ENCODE measurements around the gene ANKS1A.
A peak's percentile ranks its signal among the peaks of the same experiment; 100 is the strongest.

The ANKS1A gene

DNA sequence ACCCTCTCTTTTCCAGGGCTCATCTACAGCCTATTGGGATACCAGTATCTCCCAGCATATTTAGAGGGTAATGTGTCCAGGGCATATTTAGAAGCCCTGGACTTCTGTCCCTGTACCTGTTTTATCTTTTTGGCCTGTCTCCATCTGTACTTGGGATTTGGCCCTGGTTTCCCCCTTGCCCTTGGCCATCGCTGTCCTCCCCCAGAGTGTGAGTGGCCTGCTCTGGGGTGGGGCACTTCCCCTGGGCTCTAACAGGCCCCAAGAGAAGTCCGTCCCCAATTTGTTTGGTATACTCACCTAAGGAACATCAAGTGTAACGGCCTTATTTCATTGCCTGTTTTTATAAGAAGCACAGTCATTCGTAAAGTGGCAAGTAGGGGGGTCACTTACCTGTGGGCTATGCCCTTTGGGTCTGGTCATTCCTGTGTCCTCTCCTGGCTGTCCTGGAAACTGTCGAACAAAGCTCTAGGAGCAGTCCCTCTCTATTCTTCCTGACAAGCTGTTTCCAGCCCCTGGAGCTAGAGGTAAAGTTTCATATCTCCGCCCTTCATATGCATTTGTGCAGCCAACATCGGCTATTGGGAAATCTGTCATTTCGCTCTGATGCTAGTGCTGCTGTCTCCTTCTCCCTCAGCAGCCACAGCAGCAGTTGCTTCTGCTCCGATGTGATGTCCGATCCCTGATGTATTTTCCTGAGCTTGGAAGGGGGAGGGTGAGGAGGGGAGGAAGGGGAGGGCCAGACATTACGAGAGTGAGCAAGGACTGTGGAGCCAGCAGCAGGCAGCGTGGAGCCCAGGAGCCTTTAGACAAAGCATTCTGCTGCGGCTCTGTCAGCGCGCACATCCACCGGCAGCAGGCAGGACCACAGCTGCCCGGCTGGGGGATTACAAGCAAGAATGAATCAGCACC is 168.6 kb downstream of the ANKS1A start:
- no peak for DNase-seq

DNA sequence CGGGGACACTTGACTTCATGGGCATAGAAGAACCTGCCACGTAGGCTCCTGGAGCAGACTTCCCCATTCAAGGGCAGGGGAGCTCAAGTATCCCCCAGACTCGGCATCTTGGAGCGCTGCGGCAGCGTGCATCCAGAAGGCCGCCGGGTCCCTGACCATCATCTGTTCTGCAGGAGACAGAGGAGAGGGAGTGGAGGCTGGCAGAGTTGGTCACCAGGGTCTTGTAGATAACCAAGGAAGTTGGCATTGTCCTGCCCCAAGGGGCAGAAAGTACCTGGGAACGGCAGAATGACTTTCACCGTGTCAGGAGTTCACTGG is 169.3 kb downstream of the ANKS1A start:
- DNase-seq = no peak

DNA sequence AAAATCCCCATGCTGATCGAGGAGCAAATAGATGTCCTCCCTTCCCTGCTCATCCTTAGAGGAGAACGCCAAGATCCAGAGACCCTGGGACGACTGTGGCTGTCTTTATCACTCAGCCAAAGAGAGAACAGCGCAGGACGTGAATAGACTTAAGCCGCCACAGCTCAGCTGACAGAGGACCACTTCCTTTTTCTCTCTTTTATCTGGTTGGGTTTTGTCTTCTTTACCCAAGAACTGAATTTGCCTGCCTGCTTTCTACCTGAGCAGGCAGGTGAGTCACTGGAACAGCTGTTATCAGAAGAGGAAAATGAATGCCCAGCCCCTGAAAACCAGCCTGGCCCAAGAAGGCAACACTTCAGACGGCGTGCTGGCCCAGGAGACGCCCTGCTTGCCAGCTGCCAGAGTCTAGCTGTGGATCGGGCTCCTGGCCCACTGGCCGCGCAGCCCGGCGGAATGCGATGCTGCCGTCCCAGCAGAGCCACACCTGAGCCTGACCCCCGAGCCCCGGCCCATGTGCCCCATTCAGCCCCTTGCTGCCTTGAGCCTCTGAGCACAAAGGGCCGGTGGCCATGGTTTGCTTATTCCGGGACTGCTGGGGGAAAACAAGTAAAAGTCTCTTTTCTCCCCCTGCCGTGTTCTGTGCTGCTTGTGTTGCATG is 169.9 kb downstream of the ANKS1A start:
- no peak for DNase-seq

DNA sequence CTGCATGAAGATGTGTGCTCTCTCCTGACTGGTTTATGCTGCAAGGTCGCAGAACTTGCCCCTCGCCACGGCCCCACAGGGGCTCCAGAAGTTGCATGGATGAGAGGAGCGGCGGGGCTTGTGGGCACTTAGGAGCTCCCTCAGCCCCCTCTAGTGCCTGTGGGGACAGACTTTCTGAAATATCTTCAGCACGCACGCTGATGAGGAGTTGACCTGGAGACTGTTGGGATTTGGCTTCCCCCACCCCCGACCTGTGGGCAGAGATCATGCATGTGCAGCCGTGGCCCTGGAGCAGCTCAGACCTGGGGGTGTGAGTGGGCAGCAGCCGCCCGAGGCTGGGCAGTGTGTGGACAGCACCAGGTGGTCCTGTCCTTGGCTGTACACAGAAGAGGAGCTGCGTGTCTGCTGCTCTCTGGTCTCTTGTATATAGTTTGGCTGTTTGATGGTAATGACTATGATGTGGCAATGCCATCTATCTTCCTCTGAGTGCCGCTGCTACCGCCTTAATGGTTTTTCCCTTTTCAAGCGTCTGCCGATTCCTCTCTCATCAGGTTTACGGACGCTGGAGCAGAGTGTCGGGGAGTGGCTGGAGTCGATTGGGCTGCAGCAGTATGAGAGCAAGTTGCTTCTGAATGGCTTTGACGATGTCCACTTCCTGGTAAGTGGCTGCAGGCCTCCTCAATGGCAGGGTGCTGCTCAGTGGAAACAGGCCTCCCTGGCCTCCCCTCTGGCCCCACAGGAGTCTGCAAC is 170.7 kb downstream of the ANKS1A start:
- DNase-seq = no peak

DNA sequence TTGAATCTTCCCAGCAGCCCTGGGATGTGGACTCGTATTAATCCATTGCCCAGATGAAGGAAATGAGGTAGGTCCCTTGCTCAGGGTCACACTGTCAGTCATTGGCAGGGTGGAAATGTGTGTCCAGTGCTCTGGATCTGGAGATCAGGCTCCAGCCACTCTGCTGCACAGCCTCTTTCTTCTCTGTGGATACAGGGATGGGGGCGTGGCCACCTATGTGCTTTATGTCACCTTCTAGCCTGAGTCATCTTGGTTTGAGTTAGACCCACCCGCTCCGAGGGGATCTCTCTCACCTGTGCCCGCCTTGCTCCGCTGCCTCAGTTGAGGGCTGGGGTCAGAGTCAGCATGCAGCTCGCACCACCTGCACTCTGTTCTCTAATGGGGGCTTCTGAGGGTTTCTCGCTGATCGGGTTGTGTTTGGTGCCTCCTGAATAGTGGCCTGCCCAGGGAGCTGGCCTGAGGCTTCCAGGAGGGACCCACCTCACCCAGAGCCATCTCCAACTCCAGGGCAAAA is 172.1 kb downstream of the ANKS1A start:
- no peak for DNase-seq

DNA sequence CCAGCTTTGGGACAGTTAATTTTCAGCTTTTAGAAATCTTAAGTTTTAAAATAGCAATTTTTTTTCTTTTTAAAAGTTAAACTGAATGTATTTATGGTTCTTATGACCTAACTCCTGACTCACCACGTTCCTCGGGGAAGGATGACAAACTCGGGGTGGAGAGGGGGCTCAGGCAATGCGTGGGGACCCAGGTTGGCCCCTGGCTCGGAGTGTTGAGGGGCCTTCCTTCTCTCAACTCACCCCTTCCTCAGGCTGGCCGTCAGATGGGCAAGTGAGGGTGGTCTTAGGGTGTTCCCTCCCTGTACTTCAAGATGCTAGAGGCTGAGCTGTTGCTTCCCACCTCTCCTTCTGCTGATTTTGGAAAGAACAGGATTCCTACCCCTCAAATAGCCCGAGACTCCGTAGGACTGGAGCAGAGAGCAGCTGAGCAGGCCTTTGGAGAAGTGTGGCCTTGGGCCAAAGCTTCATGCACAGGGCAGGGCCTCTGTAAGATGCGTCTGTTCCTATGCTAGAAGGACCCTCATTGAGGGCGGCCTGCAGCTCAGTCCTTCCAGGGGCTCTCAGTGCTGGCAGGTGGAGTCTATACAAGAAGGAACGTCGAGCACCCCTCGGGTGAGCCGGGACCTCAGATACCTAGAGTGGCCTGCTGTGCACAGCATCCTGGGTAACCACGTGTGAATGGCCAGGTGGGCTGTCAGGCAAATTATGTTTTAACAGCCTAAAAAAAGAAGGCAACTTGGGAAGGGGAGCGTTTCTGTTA is 172.8 kb downstream of the ANKS1A start:
- DNase-seq = no peak

DNA sequence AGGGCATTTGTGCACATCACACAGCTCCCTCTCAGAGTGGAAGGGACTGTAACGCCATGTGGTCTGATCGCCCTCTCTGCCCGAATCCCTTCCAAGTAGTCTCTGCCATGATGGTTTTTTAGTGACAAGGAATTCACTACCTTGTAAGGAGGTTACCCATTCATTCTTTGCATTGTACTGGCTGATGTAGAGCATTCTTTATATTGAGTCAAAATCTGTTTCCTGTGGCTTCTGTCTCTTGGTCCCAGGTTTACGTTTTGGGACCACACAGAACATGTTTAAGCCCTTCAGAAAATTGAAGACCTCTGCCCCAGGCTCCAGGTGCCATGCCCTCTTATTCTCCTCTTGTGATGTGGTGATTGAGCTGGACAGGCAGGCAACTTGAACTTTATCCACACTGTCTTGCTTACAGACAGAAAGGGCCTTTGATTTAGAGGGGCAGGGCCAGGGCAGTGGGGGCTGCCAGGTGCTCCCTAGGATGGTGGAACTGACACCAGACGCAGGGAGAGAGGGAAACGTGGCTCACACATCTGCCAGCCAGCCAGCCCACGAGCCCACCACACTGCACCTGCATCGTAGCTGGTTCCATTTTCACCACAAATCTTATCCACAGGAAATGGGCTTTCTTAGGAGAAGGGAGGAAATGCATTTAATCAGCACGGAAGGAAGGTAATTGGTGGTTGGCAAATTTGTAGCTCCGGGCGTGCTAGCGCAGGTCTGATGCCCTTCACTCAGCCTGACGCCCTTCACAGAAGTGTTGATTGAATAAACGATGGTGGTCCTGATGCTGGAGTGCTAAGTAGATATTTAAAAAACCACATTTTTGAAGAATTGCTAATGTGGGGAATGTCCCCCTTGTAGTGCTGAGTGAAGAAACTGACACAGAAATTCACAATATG is 173.9 kb downstream of the ANKS1A start:
- peak; percentile 29 for DNase-seq

DNA sequence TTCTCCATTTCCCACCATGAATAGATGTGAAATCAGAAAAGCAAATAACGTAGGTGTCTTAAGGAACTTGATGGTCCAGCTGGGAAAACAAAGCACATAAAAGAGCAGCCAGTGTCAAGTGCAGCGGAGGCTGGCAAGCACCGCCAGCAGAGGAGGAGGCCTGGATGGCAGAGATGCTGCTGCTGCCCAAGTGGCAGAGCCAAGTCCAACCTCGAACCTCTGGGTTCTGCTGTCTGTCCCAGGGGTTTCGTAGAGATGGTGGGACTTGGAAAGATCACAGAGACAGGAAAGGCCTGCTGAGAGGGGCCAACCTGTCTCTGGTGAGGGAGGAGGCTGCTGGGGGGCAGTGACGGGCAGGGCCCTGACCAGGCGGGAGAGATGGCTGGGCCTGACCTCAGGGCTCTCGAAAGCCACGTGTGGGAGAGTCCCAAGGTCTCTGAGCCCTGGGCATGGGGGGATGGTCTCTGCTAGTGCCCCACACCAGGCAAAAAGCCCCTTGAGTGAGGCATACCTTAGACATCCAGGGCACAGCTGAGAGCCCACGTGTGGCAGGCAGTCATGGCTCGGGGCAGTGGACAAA is 174.7 kb downstream of the ANKS1A start:
- no peak for DNase-seq

DNA sequence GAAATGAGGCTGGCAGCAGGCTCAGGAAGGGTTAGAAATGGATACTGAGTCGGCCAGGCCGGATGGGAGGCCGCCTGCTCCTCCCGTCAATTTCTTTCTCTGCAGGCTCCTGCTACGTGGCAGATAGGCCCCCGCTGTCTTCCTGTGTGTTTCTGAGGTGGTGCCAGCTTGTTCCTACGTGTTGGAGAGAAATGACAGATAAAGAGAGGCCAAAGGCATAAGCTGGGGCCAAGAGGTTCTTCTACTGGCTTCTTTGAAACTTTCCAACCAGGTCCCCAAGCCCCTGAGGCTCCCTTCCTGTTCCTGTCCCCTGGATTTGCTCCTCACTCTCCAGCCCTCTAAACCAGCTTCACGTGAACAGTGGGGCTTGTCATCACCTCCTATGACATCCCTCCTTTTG is 175.2 kb downstream of the ANKS1A start:
- no peak for DNase-seq

DNA sequence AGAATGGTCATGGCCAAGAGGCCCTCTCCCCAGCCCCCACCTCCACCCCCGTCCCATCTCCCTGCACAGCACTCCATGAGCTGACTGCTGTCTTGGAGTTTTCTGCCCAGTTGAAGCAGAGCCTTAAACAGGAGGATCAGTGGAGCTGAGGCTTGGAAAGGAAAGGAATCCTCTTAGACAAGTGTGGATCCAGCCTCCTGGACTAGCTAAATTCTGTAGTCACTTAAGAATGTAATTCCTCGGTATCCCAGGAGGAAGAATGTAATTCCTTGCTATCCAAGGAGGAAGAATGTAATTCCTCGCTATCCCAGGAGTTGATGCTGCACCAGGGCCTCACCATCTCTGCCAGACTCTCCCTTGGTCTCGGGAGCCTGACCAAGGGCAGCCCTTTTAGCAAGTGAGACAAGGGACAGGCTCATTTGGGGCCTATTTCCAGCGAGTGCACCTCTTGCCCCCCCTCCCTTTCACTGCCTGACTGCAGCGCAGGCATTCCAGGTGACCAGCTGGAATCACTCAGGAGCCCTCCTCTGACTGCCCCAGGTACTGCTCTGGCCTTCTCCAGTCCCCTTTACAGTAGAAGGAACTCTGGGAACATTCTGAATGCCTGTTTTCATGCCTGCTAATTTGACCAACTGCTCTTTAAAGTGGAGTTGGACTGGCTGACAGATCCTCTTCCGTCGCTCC is 175.8 kb downstream of the ANKS1A start:
- DNase-seq = no peak

DNA sequence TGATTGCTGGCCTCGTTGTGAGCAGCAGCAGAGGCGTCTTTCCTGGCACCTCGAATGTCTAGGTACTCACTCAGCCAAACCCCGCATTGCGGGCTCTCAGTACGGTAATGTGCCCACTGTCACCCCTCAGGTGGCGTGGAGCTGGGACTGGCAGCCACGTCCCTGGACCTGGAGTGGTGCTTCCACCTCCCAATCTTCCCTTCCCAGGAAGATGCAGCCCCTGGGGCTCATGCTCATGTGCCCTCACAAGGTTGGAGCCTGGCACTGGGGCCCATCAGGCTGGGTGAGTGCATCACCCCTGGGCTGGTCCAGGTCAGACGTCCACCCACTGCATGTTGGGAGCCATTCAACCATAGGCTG is 176.4 kb downstream of the ANKS1A start:
- no peak for DNase-seq

DNA sequence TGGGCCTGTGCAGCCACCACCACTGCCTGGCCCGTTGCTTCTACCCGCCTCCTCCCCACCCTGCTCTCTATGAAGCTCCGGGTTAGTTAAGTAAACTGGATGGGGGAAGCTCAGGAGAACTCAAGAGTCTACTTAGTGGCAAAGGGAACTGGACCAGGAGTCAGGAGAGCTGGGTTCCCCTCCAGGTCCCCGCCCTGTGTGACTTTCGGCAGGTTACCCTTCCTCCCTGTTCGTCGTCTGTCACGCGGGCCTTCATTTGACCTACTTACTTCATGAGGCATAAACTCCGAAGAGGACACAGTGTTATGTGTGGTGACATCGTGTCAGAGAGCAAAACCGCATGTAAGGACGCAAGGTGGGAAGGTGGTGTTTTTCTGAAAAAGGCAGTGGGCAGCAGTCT is 176.8 kb downstream of the ANKS1A start:
- DNase-seq = no peak

DNA sequence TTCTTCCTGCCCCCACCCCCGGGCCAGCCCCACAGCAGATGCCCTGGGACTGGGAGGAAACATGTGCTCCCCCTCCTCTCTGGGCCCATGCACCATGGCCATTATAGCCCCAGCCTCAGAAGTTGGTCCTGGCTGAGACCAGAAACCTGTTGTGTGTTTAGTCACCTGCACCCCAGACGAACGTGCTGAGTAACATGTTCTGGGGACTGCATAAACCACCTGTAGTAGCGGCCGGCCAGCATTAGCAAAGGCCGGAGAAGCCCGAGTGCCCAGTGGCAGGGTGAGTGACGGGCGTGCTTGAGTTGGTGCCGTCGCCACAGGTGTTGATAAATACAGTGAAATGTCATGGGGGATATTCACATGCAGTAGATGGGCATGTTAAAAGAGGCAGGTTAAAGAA is 178.2 kb downstream of the ANKS1A start:
- no peak for DNase-seq

DNA sequence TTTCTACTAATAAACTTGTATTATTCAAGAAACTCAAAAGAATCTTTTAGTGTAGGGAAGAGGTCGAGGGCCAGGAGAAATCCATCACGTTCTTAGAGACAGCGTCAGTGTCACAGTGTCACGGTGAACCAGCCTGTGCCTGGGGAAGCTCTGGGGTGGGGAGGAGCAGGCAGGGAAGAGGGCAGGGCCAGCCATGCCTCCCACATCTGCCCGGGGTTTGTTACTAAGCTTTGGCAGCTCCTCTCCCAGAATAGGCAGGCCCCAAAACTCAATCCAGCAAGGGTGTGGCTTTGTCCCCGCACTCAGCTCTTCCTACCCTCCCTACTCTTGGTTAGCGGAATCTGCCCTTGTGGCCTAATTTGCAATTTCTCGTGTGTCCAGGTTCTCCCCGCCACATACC is 179.2 kb downstream of the ANKS1A start:
- no peak for DNase-seq

DNA sequence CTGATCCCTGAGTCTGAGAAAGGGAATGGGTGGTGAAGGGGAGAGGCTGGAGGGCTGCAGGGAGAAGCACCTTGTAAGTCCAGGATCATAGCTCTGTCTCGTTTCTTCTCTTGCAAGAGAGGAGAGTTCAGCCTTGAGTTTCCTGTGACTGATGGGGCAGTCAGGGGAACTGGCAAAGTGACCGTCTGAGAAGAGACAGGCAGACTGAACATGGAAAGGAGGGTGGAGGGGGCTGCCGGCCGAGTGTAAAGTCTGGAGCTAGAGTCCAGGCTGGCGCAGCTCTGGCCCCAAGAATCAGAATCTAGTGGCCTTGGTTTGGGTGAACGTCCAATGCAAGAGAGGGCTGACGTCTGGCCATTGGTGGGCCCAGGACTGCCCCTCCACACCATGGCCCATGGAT is 179.6 kb downstream of the ANKS1A start:
- no peak for DNase-seq

DNA sequence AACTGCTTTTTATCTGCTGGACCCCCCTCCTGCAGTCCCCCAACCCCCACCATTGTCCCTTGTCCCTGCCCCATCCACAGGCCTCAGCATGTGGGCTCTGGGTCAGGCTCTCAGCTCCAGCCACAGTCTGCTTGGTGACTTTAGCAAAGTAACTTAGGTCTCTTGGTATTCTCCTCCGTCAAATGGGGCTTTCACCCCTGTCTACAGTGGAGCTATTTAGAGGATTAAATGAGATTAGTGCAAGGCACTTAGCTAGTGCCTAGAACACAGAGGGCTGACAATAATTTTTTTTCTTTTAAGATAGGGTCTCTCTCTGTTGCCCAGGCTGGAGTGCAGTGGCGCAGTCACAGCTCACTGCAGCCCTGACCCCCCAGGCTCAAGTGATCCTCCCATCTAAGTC is 180.2 kb downstream of the ANKS1A start:
- no peak for DNase-seq

DNA sequence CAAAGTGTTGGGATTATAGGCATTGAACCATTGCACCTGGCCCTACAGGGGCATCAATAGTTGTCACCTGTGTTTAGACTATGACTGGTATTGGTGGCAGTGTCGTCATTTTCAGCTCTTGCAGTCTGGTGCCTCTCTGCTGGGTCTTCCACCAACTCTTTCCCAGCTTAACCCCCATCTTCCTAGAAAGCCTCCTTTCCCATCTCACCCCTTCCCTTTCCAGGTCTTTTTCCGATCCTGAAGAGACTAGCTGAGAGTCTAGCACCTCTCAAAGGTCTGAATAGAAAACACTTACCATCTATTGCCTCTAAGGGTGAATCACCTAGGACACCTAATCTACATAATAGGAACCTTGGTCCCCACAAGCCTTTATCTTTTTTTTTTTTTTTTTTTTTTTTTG is 181.1 kb downstream of the ANKS1A start:
- no peak for DNase-seq

DNA sequence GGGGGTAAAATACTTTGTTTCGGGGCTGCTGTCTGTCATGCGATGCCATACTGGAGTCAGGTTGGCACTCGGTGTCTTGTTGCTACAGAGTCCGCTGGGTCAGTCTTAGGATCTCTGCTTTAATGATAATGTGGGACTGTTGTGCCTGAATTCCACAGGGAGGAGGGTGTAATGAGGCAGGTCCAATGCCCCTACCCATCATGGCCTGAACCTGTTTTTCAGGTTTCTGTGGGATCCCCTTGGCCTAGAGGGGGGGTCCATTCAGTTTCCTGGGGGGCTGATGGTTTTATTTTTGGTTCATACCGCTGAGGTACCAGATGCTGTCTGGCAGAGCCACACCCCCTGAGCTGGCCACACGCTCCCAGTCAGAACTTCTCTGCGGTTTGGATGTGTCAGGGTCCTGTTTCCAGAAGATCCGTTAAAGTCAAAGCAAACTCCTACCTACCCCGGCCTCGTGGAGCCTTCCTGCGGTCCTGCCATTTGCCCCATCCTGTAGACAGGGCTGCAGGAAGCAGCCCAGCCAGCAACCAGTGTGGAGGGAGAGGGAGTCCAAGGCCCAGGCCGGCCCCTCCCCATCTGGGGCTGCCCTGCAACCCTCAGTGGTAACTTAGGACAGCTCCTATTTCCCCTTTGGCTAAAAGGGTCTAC is 182.4 kb downstream of the ANKS1A start:
- DNase-seq = no peak

DNA sequence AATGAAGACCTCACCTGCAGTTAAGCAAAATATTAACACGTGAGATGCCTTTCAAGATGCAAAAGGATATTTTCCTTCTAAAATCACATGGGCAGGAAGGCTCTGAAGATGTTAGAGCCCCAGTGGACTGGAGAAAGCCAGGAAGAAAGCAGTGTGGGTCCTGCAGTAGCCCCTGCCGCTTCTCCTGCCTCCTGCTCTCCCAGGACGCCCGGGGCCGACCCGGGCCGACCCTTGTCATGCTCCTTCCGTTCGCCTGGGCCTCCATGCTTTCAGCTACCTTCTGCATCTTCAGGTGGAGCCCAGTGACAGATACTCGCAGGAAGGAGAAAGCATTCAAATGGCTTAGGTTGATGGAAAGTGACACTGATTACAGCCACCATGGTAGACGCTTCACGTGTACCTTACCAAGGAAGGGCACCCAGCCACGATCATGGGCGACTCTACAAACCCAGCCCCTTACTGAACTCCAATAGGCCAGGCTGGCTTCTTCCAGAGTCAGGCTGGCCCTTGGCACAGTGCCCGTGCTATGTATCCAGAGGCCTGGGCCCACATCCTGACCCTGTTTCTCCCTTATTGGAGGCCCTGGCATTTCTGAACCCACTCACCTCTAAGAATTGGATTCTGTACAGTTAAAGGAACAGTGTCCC is 183.1 kb downstream of the ANKS1A start:
- no peak for DNase-seq

DNA sequence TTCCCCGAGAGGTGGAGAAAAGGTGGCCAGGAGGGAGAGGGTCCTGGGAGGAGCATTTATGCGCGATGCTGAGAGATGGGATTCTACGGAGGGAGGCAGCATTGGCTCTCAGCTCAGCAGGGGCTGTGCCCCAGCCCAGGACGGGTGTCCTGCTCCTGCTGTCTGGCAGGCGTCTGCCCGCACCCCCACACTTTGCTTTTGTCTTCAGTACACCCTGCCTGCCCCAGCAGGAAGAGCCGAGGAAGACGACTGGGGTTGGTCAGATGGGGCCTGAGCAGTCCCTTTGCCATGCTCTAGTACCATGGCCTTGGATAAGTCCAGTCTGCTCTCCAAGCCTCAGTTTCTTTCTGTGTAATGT is 183.6 kb downstream of the ANKS1A start:
- DNase-seq = no peak
